ENCODE results near the gene LRBA. TPM values are rescaled to one million over a fixed set of nuclear protein-coding genes. Genes with fewer than 3 reads are reported as not detected.

The LRBA gene
- total RNA-seq, 1 experiment from 2014 or later = 55.3 TPM

GRCh38 chr4:150415213-150415612 is 599.9 kb downstream of the LRBA start:
- Histone ChIP-seq H3K18ac (ENCODE audit: insufficient read length, low read depth, low read length) (no peak overlapping the region), H2AFZ (ENCODE audit: low read length) (no peak overlapping the region), H2BK5ac (ENCODE audit: insufficient read length, low read length) (no peak overlapping the region), H3K14ac (ENCODE audit: insufficient read depth, low read length) (no peak overlapping the region), H3K23me2 (ENCODE audit: insufficient read length, low read depth, low read length, poor library complexity, severe bottlenecking) (no peaks in the 10 kb centered on the region), H3K4ac (ENCODE audit: low read depth, low read length) (no peak overlapping the region), H2BK12ac (ENCODE audit: insufficient read length, low read depth, low read length) (no peak overlapping the region), H4K20me1 (ENCODE audit: control insufficient read depth, insufficient read depth, insufficient read length) (no peaks in the 10 kb centered on the region), H3K23ac (ENCODE audit: insufficient read length, low read depth, low read length) (no peak overlapping the region), H3K79me2 (ENCODE audit: insufficient read depth, low read length) (no peaks in the 10 kb centered on the region), H2AK5ac (ENCODE audit: insufficient read length, low read length) (no peak overlapping the region), H3K4me1 (ENCODE audit: insufficient read depth, low read length) (no peaks in the 10 kb centered on the region), H3K27ac (ENCODE audit: insufficient read length, low read depth, low read length) (no peak overlapping the region), H3K4me2 (ENCODE audit: insufficient read depth, insufficient read length, low read length) (no peak overlapping the region), H2BK20ac (ENCODE audit: low read depth, low read length, poor library complexity, severe bottlenecking) (no peak overlapping the region), H2BK15ac (ENCODE audit: low read depth, low read length) (no peak overlapping the region), H3T11ph (ENCODE audit: low read length) (no peak overlapping the region), H2BK120ac (ENCODE audit: low read depth, low read length, poor library complexity, severe bottlenecking) (no peak overlapping the region), H3K27me3 (ENCODE audit: insufficient read depth, low read length) (no peaks in the 10 kb centered on the region), H4K5ac (ENCODE audit: insufficient read length, low read depth, low read length) (no peak overlapping the region), H3K9ac (ENCODE audit: extremely low read depth, insufficient read length, low read length) (no peak overlapping the region), H3K79me1 (ENCODE audit: insufficient read depth, low read depth, low read length, poor library complexity, severe bottlenecking) (no peaks in the 10 kb centered on the region), H3K9me3 (ENCODE audit: control insufficient read depth, low read depth, low read length) (no peaks in the 10 kb centered on the region), H4K8ac (replicated peaks; ENCODE audit: insufficient read length, low read depth, low read length) (no peak overlapping the region), H4K91ac (ENCODE audit: insufficient read length, low read depth, low read length) (no peak overlapping the region), H3K56ac (ENCODE audit: insufficient read length, low read depth, low read length) (no peak overlapping the region)
- no peak for DNase-seq
- Mint-ChIP-seq H3K4me1 (no peaks in the 10 kb centered on the region; a peak in 1 of 4 replicates), H3K36me3 (ENCODE audit: insufficient read depth in 1 of 3, low read depth in 3 of 3) (peaks cover 0 to 4% (median 0%) of the 10 kb centered on the region in 3 experiments; a peak in 3 of 7 replicates), H3K27ac (no peak overlapping the region), H3K27me3 (ENCODE audit: low read depth) (no peaks in the 10 kb centered on the region), H3K9me3 (no peaks in the 10 kb centered on the region), H3K4me3 (no peak overlapping the region)
- no peak for TF ChIP-seq CTCF (conservative IDR thresholded peaks at IDR 0.05)
- WGBS (ENCODE audit: extremely low coverage, insufficient read length, low lambda C conversion rate) = no CpG with 5 or more reads among the region's 1 CpG
